Endothelial cell (in vitro differentiated cells): ENCODE data around the gene PPP6C. TPM values are rescaled to one million over a fixed set of nuclear protein-coding genes. Genes with fewer than 3 reads are reported as not detected.
A peak's percentile ranks its signal among the peaks of the same experiment; 100 is the strongest.
"Not testable (repeated sequence)": the region's sequence is repeated elsewhere in the genome, so short reads cannot be mapped to it uniquely, and the experiment has no call there.

Experiments
- DNase-seq: peaks from one replicate; pipeline ENCODE4 v3.0.0; 2021; ENCODE audit warnings: low spot score
- H3K27ac Mint-ChIP-seq: one replicate; pipeline ENCODE4 v1.8.0; 2021; ENCODE audit warnings: mixed read lengths, inconsistent platforms; ENCODE audit not compliant: unreplicated experiment
- H3K27me3 Mint-ChIP-seq: one replicate; pipeline ENCODE4 v1.8.0; 2021; ENCODE audit warnings: mild to moderate bottlenecking, moderate library complexity, mixed read lengths, inconsistent platforms; ENCODE audit not compliant: unreplicated experiment
- H3K36me3 Mint-ChIP-seq: one replicate; pipeline ENCODE4 v1.8.0; 2021; ENCODE audit warnings: mild to moderate bottlenecking, low read depth, mixed read lengths, inconsistent platforms; ENCODE audit not compliant: unreplicated experiment
- H3K4me1 Mint-ChIP-seq: one replicate; pipeline ENCODE4 v1.8.0; 2021; ENCODE audit warnings: mild to moderate bottlenecking, mixed read lengths, inconsistent platforms; ENCODE audit not compliant: unreplicated experiment
- H3K4me3 Mint-ChIP-seq: one replicate; pipeline ENCODE4 v1.8.0; 2021; ENCODE audit warnings: mild to moderate bottlenecking, mixed read lengths, inconsistent platforms; ENCODE audit not compliant: unreplicated experiment
- H3K9me3 Mint-ChIP-seq: one replicate; pipeline ENCODE4 v1.8.0; 2021; ENCODE audit warnings: mixed read lengths, inconsistent platforms; ENCODE audit not compliant: unreplicated experiment
- total RNA-seq: library from RNA; stranded (reverse); fragmentation: NEBNext Ultra II Directional; extraction: Animal tissue kit (Norgen Biotek cat#: 25700); gene quantifications from one replicate; pipeline ENCODE4 v1.2.1, GENCODE V29; 2021; ENCODE audit not compliant: unreplicated experiment
- TF ChIP-seq, protein P1 (sequence below): fragments of 200-600 bp; sonication (generic); IDR thresholded peaks from one replicate; pipeline ENCODE4 v1.5.0; 2021; ENCODE audit warnings: antibody characterized with exemption; ENCODE audit not compliant: unreplicated experiment

The PPP6C gene
- total RNA-seq, 1 donor from 2014 or later = 46.0 TPM

DNA sequence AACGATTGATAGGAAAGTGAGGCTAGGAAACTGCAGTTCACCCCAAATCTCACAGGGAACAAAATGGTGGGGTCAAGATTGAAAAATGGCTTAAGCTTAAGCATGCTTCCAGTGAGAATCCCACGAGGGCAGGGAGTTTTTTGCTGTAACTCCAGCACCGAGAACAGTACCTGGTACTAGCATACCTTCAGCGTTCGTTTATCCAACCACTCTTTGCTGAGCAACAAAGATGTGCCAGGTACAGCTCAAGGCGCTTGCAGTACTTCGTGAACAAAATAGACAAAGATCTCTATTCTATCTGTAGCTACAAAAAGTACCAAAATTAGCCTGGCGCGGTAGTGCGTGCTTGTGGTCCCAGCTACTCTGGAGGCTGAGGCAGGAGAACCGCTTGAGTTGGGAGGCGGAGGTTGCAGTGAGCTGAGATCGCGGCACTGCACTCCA is 778 bp upstream of the PPP6C start:
- no peak for DNase-seq
- no peaks in the 10 kb centered on the region for H3K36me3 Mint-ChIP-seq
- TF ChIP-seq, protein P1, sequence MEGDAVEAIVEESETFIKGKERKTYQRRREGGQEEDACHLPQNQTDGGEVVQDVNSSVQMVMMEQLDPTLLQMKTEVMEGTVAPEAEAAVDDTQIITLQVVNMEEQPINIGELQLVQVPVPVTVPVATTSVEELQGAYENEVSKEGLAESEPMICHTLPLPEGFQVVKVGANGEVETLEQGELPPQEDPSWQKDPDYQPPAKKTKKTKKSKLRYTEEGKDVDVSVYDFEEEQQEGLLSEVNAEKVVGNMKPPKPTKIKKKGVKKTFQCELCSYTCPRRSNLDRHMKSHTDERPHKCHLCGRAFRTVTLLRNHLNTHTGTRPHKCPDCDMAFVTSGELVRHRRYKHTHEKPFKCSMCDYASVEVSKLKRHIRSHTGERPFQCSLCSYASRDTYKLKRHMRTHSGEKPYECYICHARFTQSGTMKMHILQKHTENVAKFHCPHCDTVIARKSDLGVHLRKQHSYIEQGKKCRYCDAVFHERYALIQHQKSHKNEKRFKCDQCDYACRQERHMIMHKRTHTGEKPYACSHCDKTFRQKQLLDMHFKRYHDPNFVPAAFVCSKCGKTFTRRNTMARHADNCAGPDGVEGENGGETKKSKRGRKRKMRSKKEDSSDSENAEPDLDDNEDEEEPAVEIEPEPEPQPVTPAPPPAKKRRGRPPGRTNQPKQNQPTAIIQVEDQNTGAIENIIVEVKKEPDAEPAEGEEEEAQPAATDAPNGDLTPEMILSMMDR = no peak
- H3K4me3 Mint-ChIP-seq = peak overlapping the region; percentile 97
- peak overlapping the region; percentile 92 for H3K27ac Mint-ChIP-seq
- H3K27me3 Mint-ChIP-seq = no peaks in the 10 kb centered on the region
- peaks cover 10% of the 10 kb centered on the region for H3K4me1 Mint-ChIP-seq
- H3K9me3 Mint-ChIP-seq = no peaks in the 10 kb centered on the region

DNA sequence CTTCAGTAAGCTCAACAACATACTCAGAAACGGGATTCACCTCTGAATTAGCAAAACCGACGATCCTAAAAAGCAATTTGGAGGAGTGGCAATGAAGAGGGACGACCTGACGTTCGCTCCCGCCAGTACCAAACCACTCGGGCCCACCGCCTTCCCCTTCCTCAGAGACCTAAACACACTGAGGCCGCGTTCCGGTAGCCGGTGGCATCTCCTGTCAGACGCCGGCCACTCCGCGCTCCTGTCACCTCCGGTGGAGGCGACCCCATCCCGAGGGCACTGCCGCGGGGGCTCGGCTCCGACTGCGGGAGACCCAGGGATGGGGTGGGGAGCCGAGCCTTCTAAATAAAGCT is 617 bp downstream of the PPP6C start:
- peaks cover 10% of the 10 kb centered on the region for H3K4me1 Mint-ChIP-seq
- H3K27ac Mint-ChIP-seq = peak overlapping the region; percentile 36
- no peaks in the 10 kb centered on the region for H3K27me3 Mint-ChIP-seq
- no peaks in the 10 kb centered on the region for H3K36me3 Mint-ChIP-seq
- peak; percentile 45 for DNase-seq
- peak overlapping the region; percentile 97 for H3K4me3 Mint-ChIP-seq
- TF ChIP-seq, protein P1 = no peak
- no peaks in the 10 kb centered on the region for H3K9me3 Mint-ChIP-seq

DNA sequence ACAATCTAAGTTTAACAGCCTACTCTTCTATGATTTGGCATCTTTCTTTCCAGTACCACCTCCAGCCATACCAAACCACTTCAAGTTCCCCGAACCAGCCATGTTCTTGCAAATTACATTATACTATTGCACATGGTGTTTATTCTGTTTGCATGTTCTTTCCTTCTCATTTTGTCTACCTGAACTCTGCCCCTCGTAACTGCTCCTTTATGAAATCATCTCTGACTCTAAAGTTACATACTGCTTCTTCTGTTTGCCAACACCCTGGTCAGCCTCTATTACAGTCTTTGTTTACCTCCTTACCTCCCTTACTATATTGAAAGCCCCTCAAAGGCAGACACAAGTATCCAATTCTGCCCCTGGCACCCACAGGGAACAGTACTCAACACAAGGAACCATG is 6.0 kb downstream of the PPP6C start:
- no peak for DNase-seq
- TF ChIP-seq, protein P1 = no peak
- Mint-ChIP-seq H3K9me3 (no peaks in the 10 kb centered on the region), H3K27ac (no peak overlapping the region), H3K36me3 (peaks cover 5% of the 10 kb centered on the region), H3K4me3 (no peak overlapping the region), H3K4me1 (peaks cover 8% of the 10 kb centered on the region), H3K27me3 (peaks cover 3% of the 10 kb centered on the region)

DNA sequence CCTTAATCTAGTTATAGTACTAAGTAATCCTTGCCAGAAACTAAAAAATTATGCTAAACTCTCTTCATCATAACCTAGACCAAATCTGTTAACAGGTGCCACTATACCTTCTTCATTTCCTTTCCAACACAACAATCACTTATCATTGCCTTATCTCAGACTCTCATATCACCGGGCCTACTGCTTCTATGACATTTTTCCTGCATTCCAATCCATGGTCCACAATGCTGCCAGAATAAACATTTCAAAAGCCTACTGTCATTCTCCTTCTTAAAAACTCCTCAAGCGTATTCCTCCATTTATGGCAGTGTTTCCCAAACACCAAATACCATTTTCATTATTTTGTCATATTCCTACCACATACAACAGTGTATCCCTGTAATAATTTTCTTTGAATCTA is 6.5 kb downstream of the PPP6C start:
- TF ChIP-seq, protein P1 = no peak
- H3K27ac Mint-ChIP-seq = no peak overlapping the region
- H3K27me3 Mint-ChIP-seq = peaks cover 3% of the 10 kb centered on the region
- no peaks in the 10 kb centered on the region for H3K9me3 Mint-ChIP-seq
- peaks cover 8% of the 10 kb centered on the region for H3K4me1 Mint-ChIP-seq
- H3K4me3 Mint-ChIP-seq = no peak overlapping the region
- peaks cover 5% of the 10 kb centered on the region for H3K36me3 Mint-ChIP-seq
- DNase-seq = no peak

DNA sequence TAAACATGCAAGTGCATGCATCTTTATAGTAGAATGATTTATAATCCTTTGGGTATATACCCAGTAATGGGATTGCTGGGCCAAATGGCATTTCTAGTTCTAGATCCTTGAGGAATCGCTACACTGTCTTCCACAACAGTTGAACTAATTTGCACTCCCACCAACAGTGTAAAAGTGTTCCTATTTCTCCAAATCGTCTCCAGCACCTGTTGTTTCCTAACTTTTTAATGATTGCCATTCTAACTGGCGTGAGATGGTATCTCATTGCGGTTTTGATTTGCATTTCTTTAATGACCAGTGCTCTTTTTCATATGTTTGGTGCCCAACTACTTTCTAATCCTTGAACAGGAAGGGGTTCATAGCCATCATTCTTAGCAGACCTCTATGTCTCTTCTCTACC is 7.8 kb downstream of the PPP6C start:
- H3K4me1 Mint-ChIP-seq, H3K27ac Mint-ChIP-seq, H3K36me3 Mint-ChIP-seq, H3K27me3 Mint-ChIP-seq, H3K9me3 Mint-ChIP-seq, H3K4me3 Mint-ChIP-seq, DNase-seq: not testable (repeated sequence)

DNA sequence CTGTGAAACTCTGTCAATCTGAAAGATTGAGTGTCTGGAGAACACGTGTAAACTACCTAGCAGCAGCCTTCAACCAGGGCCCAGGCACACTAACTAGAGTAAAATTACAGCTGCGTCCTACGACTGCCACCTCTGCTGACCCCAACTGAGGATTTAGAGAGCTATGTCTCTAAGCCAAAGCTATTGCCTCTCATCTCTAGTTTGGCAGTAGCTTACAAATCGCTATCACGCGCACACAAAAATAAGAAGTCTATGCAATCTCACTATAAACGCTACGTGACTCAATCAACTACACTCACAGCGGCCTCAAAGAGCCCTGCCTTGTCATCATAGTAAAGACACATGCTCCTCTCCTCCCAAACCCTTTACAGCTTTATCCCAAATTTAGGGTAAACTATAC is 8.7 kb downstream of the PPP6C start:
- peaks cover 5% of the 10 kb centered on the region for H3K27me3 Mint-ChIP-seq
- no peak for DNase-seq
- H3K9me3 Mint-ChIP-seq = no peaks in the 10 kb centered on the region
- H3K4me1 Mint-ChIP-seq = peaks cover 11% of the 10 kb centered on the region
- peaks cover 5% of the 10 kb centered on the region for H3K36me3 Mint-ChIP-seq
- H3K27ac Mint-ChIP-seq = no peak overlapping the region
- TF ChIP-seq, protein P1 = no peak
- no peak overlapping the region for H3K4me3 Mint-ChIP-seq

DNA sequence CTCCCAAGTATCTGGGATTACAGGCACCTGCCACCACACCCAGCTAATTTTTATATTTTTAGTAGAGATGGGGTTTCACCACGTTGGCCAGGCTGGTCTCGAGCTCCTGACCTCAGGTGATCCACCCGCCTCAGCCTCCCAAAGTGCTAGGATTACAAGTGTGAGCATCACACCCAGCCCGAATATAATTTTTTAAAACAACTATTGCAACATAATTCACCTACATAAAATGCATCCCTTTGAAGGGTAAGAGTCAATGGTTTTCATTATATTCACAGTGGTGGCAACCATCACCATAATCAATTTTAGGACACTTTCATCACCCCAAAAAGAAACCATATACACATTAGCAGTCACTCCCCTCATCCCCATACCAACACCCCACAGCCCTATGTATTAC is 9.8 kb downstream of the PPP6C start:
- not testable (repeated sequence) for DNase-seq, H3K27ac Mint-ChIP-seq, H3K36me3 Mint-ChIP-seq, H3K9me3 Mint-ChIP-seq, H3K4me3 Mint-ChIP-seq, H3K27me3 Mint-ChIP-seq
- peaks cover 11% of the 10 kb centered on the region for H3K4me1 Mint-ChIP-seq
